Activated CD4-positive, alpha-beta T cell treated with anti-CD3 and anti-CD28 coated beads for 36 hours (primary cell): ENCODE results near the gene TNFRSF9. TPM values are rescaled to one million over a fixed set of nuclear protein-coding genes. Genes with fewer than 3 reads are reported as not detected.
A peak's percentile ranks its signal among the peaks of the same experiment; 100 is the strongest.
"Not testable (repeated sequence)": the region's sequence is repeated elsewhere in the genome, so short reads cannot be mapped to it uniquely, and the experiment has no call there.

Experiments
- ATAC-seq: fragments of 200-7000 bp; cut with Tn5 transposase; one replicate; pipeline ENCODE4 v1.10.0; 2021; ENCODE audit warnings: mild to moderate bottlenecking, moderate library complexity
- CTCF ChIA-PET: fragments of 350-600 bp; sonication (Branson Sonifier 250); formaldehyde crosslinking; loops from one replicate; lab custom pipeline; 2021; ENCODE audit warnings: antibody characterized with exemption; lab: Charles Lee
- POLR2A ChIA-PET: fragments of 350-600 bp; sonication (Branson Sonifier 250); formaldehyde crosslinking; loops from one replicate; lab custom pipeline; 2021; ENCODE audit warnings: antibody characterized with exemption, inconsistent platforms; lab: Charles Lee
- DNase-seq: peaks from one replicate; pipeline ENCODE4 v3.0.0-alpha.2; 2020
- H3K27ac Mint-ChIP-seq: one replicate; pipeline ENCODE4 v1.8.0; 2021; ENCODE audit warnings: mixed read lengths
- H3K27me3 Mint-ChIP-seq: one replicate; pipeline ENCODE4 v1.8.0; 2021; ENCODE audit warnings: mixed read lengths
- H3K36me3 Mint-ChIP-seq: one replicate; pipeline ENCODE4 v1.8.0; 2021; ENCODE audit warnings: low read depth, mixed read lengths
- H3K4me1 Mint-ChIP-seq: one replicate; pipeline ENCODE4 v1.8.0; 2021; ENCODE audit warnings: mixed read lengths
- H3K4me3 Mint-ChIP-seq: one replicate; pipeline ENCODE4 v1.8.0; 2021; ENCODE audit warnings: mild to moderate bottlenecking, moderate library complexity, mixed read lengths
- H3K9me3 Mint-ChIP-seq: one replicate; pipeline ENCODE4 v1.8.0; 2021; ENCODE audit warnings: low read depth, mixed read lengths
- intact Hi-C, 2 experiments: fragments of 100-400 bp; cut with DNase I in 1 of 2; cut with micrococcal nuclease in 1 of 2; formaldehyde crosslinking; loops; one replicate each; pipeline versions ENCODE4 v1.14.2 to v1.15.1; 2022 to 2024; cut with DNase I, micrococcal nuclease
- total RNA-seq, 2 experiments: library from RNA; stranded (reverse); gene quantifications; one replicate each; pipeline ENCODE4 v1.2.3, GENCODE V29; 2021

The TNFRSF9 gene
- total RNA-seq, 2 experiments from 2014 or later = 26.8 to 28.2 TPM

DNA sequence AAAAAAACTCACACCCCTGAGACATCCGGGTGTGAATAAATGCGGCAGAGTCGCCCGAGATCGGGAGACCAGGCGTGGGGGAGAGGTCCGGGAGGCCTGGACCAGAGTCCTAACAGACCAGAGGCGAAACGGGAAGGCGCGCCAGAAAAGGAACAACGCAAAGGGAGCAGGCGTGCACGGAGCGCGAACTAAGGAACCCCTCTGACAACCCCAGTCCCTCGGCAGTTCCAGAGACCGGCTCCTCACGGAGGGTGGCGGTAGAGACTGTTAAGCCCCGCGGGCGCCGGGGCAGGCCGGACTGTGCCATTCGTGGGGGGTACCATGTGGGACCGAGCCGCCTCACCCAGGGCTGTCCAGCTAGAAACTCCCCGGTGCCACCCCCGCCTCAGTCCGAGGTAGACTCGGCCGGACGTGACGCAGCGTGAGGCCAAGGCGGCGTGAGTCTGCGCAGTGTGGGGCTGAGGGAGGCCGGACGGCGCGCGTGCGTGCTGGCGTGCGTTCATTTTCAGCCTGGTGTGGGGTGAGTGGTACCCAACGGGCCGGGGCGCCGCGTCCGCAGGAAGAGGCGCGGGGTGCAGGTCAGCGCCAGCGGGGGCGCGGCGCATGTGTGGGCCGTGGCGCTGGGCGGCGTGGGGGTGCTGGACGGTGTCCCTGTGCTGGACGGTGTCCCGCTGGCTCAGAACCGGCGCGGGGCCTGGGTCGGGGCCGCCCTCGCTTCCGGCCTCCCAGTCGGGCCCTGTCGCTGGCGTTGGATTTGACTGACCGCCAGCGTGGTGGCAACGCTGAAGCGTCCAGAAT, 20.8 kb upstream of the TNFRSF9 start, which contains the start of gene PARK7:
Gene PARK7 (plus strand): TSS at position 496 of the 798 bp plus-strand sequence. CDS start 1,075 bp downstream, outside the sequence.
- Mint-ChIP-seq H3K27ac (peak within 1 kb of the TSS; percentile 100), H3K36me3 (peaks cover 43% of the 10 kb centered on the region), H3K27me3 (no peaks in the 10 kb centered on the region), H3K9me3 (no peaks in the 10 kb centered on the region), H3K4me3 (peak within 1 kb of the TSS; percentile 100), H3K4me1 (peaks cover 49% of the 10 kb centered on the region)
- DNase-seq (peak; percentile 100), ATAC-seq (peak; percentile 98)
- CTCF ChIA-PET = interaction anchor here (0.7 to 3.5 kb wide), 2 partner anchors 14 to 687 kb away, joined by 3 to 21 read pairs; no protein-coding TSS in a partner anchor
- intact Hi-C loops = loop anchor here (1.0 to 10.0 kb wide), 13 partner anchors 12 to 1357 kb away; partner anchors contain the start of genes CAMTA1 (in 1 of the 2), ENO1 (in 1 of the 2), KLHL21 (in 1 of the 2) and PER3 (in 1 of the 2)
- POLR2A ChIA-PET = interaction anchor here (0.6 to 2.2 kb wide), 3 partner anchors 12 to 901 kb away, joined by 3 to 18 read pairs (median 3); no protein-coding TSS in a partner anchor

- H3K4me1 Mint-ChIP-seq = peaks cover 51% of the 10 kb centered on the region
- POLR2A ChIA-PET = interaction anchor here (0.6 to 2.2 kb wide), 2 partner anchors 12 to 58 kb away, joined by 3 to 18 read pairs; no protein-coding TSS in a partner anchor
Observed at GRCh38 chr1:7960867-7961215, 20.2 kb upstream of the TNFRSF9 start.

DNA sequence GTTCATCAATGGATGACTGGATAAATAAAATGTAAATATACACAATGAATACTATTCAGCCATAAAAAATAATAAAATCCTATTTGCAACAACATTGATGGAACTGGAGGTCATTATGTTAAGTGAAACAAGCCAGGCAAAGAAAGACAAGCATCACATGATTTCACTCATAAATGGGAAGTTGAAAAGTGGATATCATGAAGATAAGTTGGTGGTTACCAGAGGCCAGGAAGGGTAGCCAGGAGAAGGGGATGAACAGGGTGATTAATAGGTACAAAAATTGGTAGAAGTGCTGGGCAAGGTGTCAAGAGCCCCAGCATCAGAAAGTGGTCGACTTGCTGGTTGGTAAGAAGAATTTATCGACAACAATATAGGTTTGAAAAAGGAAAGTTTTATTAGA, 19.5 kb upstream of the TNFRSF9 start:
- CTCF ChIA-PET = interaction anchor here (1.5 kb wide), 1 partner anchor 11 kb away, joined by 3 read pairs; no protein-coding TSS in a partner anchor
- peak overlapping the region; percentile 100 for H3K4me3 Mint-ChIP-seq
- intact Hi-C loops = loop anchor here (2.0 to 10.0 kb wide), 8 partner anchors 39 to 1355 kb away; partner anchors contain the start of genes CAMTA1 (in 1 of the 2), ENO1 (in 1 of the 2), KLHL21 (in 1 of the 2) and PER3 (in 1 of the 2)
- DNase-seq = no peak
- H3K4me1 Mint-ChIP-seq = peaks cover 53% of the 10 kb centered on the region
- no peaks in the 10 kb centered on the region for H3K9me3 Mint-ChIP-seq
- ATAC-seq = no peak
- POLR2A ChIA-PET = interaction anchor here (0.6 kb wide), 1 partner anchor 1330 kb away, joined by 3 read pairs; no protein-coding TSS in a partner anchor
- no peaks in the 10 kb centered on the region for H3K27me3 Mint-ChIP-seq
- peaks cover 31% of the 10 kb centered on the region for H3K36me3 Mint-ChIP-seq
- H3K27ac Mint-ChIP-seq = peak overlapping the region; percentile 100

More at GRCh38 chr1:7960867-7961215, 20.2 kb upstream of the TNFRSF9 start:
- ATAC-seq (no peak), DNase-seq (no peak)
- intact Hi-C loops = loop anchor here (1.0 to 10.0 kb wide), 13 partner anchors 12 to 1356 kb away; partner anchors contain the start of genes CAMTA1 (in 1 of the 2), ENO1 (in 1 of the 2), KLHL21 (in 1 of the 2) and PER3 (in 1 of the 2)
- H3K4me3 Mint-ChIP-seq = peak overlapping the region; percentile 100
- H3K27me3 Mint-ChIP-seq = no peaks in the 10 kb centered on the region
- peaks cover 38% of the 10 kb centered on the region for H3K36me3 Mint-ChIP-seq
- peak overlapping the region; percentile 100 for H3K27ac Mint-ChIP-seq
- H3K9me3 Mint-ChIP-seq = no peaks in the 10 kb centered on the region
- CTCF ChIA-PET = interaction anchor here (1.5 kb wide), 1 partner anchor 12 kb away, joined by 3 read pairs; no protein-coding TSS in a partner anchor

DNA sequence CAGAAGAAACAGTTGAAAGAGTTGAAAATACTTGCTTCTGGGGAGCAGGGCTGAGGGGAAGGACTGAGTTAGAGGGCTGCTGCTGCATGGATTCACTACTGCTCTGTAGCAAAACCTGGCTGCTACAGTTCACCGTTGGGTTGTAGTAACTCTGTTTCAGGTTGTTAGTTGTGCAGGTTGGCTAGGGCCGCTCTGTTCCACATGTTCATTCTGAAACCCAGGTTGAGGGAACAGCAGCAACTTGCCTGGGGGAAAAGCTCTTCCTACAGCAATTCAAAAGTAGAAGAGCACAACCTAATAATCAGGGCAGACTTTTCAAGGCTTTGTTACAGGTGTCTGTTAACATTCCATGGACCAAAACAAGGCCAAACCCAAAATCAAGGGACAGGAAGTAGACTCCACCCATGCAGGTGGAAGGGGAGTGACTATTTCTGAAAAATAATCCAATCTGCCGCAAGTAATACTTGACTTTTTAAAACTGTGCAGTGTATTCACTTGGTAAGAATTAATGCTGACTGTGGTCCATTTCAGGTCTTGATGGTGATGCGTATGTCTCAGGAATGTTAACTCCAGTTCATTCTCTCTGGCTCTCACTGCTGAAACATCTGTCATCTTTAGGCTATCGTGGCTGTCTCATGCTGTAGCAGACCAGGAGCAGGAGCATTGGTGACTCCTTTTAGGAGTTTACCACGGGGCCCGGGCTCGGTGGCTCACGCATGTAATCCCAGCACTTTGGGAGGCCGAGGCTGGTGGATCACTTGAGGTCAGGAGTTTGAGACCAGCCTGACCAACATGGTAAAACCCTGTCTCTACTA, 15.8 kb upstream of the TNFRSF9 start:
- H3K27ac Mint-ChIP-seq = peak overlapping the region; percentile 74
- ATAC-seq = no peak
- H3K4me3 Mint-ChIP-seq = no peak overlapping the region
- H3K4me1 Mint-ChIP-seq = peaks cover 34% of the 10 kb centered on the region
- no peaks in the 10 kb centered on the region for H3K9me3 Mint-ChIP-seq
- POLR2A ChIA-PET = no interaction called here
- no peaks in the 10 kb centered on the region for H3K27me3 Mint-ChIP-seq
- no peak for DNase-seq
- CTCF ChIA-PET = interaction anchor here (1.2 kb wide), 1 partner anchor 67 kb away, joined by 4 read pairs; no protein-coding TSS in a partner anchor
- intact Hi-C loops = no loop called here
- H3K36me3 Mint-ChIP-seq = peaks cover 4% of the 10 kb centered on the region

DNA sequence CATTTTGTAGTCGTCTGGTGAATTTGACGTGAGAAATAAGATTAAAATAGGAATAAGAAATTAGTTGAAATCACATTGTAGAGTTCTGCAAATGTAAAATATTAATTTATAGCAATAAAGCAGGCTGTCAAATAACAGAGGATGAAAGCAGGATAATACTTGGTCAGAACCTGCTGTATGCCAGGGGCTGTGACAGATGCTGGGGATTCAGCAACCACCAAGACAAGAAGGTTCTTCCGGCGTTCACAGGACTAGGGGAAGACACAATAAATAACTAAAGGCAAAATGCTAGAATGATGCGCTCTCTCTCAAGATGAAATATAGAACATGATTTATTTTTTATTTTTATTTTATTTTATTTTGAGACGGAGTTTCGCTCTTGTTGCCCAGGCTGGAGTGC, 14.0 kb upstream of the TNFRSF9 start:
- Mint-ChIP-seq H3K4me3 (peak overlapping the region; percentile 87), H3K9me3 (no peaks in the 10 kb centered on the region), H3K36me3 (peaks cover 3% of the 10 kb centered on the region), H3K27me3 (no peaks in the 10 kb centered on the region), H3K4me1 (peaks cover 35% of the 10 kb centered on the region), H3K27ac (peak overlapping the region; percentile 96)
- ATAC-seq (no peak), DNase-seq (peak; percentile 17)
- ChIA-PET CTCF (no interaction called here), POLR2A (no interaction called here)
- intact Hi-C loops = no loop called here

GRCh38 chr1:7953850-7954609, 13.4 kb upstream of the TNFRSF9 start:
- ATAC-seq (peak; percentile 78), DNase-seq (peak; percentile 89)
- Mint-ChIP-seq H3K27ac (peak overlapping the region; percentile 96), H3K4me1 (peaks cover 39% of the 10 kb centered on the region), H3K4me3 (peak overlapping the region; percentile 87), H3K36me3 (peaks cover 3% of the 10 kb centered on the region), H3K27me3 (no peaks in the 10 kb centered on the region), H3K9me3 (no peaks in the 10 kb centered on the region)
- intact Hi-C loops = no loop called here
- POLR2A ChIA-PET = no interaction called here
- CTCF ChIA-PET = interaction anchor here (0.6 kb wide), 1 partner anchor 202 kb away, joined by 3 read pairs; no protein-coding TSS in a partner anchor

DNA sequence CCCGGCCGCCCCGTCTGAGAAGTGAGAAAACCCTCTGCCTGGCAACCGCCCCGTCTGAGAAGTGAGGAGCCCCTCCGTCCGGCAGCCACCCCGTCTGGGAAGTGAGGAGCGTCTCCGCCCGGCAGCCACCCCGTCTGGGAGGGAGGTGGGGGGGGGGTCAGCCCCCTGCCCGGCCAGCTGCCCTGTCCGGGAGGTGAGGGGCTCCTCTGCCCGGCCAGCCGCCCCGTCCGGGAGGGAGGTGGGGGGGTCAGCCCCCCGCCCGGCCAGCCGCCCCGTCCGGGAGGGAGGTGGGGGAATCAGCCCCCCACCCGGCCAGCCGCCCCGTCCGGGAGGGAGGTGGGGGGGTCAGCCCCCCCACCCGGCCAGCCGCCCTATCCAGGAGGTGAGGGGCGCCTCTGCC, 12.2 kb upstream of the TNFRSF9 start:
- CTCF ChIA-PET, POLR2A ChIA-PET, H3K9me3 Mint-ChIP-seq, H3K27me3 Mint-ChIP-seq, DNase-seq, intact Hi-C loops, ATAC-seq, H3K27ac Mint-ChIP-seq, H3K36me3 Mint-ChIP-seq, H3K4me3 Mint-ChIP-seq: not testable (repeated sequence)
- peaks cover 48% of the 10 kb centered on the region for H3K4me1 Mint-ChIP-seq

GRCh38 chr1:7948960-7949359, 8.3 kb upstream of the TNFRSF9 start:
- Mint-ChIP-seq H3K9me3 (no peaks in the 10 kb centered on the region), H3K27ac (peak overlapping the region; percentile 80), H3K4me3 (peak overlapping the region; percentile 42), H3K4me1 (peaks cover 30% of the 10 kb centered on the region), H3K27me3 (no peaks in the 10 kb centered on the region), H3K36me3 (peaks cover 3% of the 10 kb centered on the region)
- intact Hi-C loops = loop anchor here (1.0 to 10.0 kb wide), 7 partner anchors 8 to 1164 kb away; partner anchors contain the start of genes CAMTA1 (in 1 of the 2) and PARK7 (in 1 of the 2)
- POLR2A ChIA-PET = interaction anchor here (0.6 to 1.4 kb wide), 3 partner anchors 9 to 24 kb away, joined by 3 to 18 read pairs (median 6); partner anchors contain the start of genes PARK7 and TNFRSF9
- DNase-seq = peak; percentile 50
- ATAC-seq = peak; percentile 92
- CTCF ChIA-PET = interaction anchor here (0.6 to 2.3 kb wide), 11 partner anchors 8 to 1376 kb away, joined by 3 to 10 read pairs (median 4); partner anchors contain the start of gene TNFRSF9

DNA sequence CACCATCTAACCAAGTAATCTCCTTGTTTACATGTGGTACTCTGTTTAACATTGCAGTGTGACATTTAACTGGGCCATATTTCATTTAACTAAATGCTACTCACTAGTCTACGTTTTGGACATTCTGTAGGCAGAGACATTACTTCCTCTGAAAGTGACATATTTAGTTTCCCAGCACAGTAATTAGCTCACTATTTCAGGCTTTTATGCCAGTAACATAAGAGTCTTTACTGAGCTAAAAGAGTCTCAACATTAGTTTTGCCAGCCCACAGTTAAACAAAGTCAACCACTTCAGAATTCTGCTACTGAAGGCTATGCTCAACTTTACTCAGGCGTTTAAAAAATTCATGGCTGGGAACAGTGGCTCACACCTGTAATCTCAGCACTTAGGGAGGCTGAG, 2.6 kb upstream of the TNFRSF9 start:
- ATAC-seq = peak; percentile 12
- POLR2A ChIA-PET = no interaction called here
- Mint-ChIP-seq H3K4me1 (peaks cover 43% of the 10 kb centered on the region), H3K9me3 (no peaks in the 10 kb centered on the region), H3K36me3 (peaks cover 6% of the 10 kb centered on the region), H3K27ac (peak overlapping the region; percentile 53), H3K27me3 (peaks cover 24% of the 10 kb centered on the region), H3K4me3 (no peak overlapping the region)
- CTCF ChIA-PET = interaction anchor here (0.6 to 1.2 kb wide), 3 partner anchors 47 to 1884 kb away, joined by 3 read pairs; no protein-coding TSS in a partner anchor
- no peak for DNase-seq
- intact Hi-C loops = loop anchor here in 1 of 2 experiments (10.0 kb wide), 1 partner anchor 1158 kb away; the partner anchor contains the start of gene CAMTA1
